ENCODE measurements around the gene KCND1. TPM values are rescaled to one million over a fixed set of nuclear protein-coding genes. Genes with fewer than 3 reads are reported as not detected.

The KCND1 gene
- total and polyA plus RNA-seq, 10 of the 15 experiments (the other 5 are each of a cell fraction or from before 2014, with no cell fraction given), result 0.02 to 1.0 (median 0.39) TPM

DNA sequence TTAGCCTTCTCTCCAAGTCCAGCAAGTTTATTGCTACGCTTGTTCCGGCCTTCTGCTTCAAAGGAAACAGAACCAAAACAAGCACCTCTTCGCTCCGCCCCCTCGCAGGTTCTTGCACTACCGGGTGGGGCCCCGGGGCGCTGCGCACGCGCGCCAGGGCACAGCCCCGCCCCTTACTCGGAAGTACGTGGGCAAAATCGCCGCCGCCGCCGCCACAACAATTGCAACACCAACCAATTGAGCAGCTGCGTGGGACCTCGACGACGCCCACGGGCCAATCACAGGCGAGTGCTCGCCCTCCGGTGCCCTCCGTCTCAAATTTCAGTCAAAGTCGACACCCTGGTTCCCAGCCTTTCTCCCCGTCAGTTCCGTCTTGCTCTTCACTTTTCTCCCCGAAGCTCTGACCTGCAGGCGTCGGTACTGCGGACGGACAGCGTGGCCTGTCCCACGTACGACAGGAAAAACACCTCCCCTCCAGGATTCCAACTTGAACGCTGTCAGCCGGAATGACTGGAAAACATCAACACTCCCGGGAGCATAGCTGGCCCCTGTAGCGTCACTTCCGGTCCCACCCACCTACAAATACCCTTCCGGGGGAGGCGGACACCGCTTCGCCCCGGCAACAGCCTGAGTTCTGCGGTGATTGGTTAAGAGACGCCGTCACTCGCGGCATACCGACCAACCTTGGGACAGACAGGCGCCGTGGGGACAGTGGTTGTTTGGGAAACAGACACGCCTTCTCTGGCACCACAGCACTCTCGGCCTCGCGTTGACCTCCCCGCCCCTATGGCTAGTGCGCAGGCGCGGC is 13.6 kb downstream of the KCND1 start (continued):
- TF ChIP-seq, protein P1, sequence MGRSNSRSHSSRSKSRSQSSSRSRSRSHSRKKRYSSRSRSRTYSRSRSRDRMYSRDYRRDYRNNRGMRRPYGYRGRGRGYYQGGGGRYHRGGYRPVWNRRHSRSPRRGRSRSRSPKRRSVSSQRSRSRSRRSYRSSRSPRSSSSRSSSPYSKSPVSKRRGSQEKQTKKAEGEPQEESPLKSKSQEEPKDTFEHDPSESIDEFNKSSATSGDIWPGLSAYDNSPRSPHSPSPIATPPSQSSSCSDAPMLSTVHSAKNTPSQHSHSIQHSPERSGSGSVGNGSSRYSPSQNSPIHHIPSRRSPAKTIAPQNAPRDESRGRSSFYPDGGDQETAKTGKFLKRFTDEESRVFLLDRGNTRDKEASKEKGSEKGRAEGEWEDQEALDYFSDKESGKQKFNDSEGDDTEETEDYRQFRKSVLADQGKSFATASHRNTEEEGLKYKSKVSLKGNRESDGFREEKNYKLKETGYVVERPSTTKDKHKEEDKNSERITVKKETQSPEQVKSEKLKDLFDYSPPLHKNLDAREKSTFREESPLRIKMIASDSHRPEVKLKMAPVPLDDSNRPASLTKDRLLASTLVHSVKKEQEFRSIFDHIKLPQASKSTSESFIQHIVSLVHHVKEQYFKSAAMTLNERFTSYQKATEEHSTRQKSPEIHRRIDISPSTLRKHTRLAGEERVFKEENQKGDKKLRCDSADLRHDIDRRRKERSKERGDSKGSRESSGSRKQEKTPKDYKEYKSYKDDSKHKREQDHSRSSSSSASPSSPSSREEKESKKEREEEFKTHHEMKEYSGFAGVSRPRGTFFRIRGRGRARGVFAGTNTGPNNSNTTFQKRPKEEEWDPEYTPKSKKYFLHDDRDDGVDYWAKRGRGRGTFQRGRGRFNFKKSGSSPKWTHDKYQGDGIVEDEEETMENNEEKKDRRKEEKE (IDR thresholded peaks at IDR 0.05), result no peak
- TF ChIP-seq FOXK2 (IDR thresholded peaks at IDR 0.05) (peak; percentile 58), CBX5 (IDR thresholded peaks at IDR 0.05; ENCODE audit: low read depth) (no peak), POU2F2 (IDR thresholded peaks at IDR 0.05; ENCODE audit: borderline replicate concordance, low read depth, low read length) (no peak), STAT1 (conservative IDR thresholded peaks at IDR 0.05) (no peak), TAF1 (IDR thresholded peaks at IDR 0.05; ENCODE audit: borderline replicate concordance, low read depth, low read length) (peak; percentile 66), KLF5 (IDR thresholded peaks at IDR 0.05; ENCODE audit: partially characterized antibody) (peak; percentile 24), NFYB (IDR thresholded peaks at IDR 0.05; ENCODE audit: insufficient read depth, low read depth, low read length) (peak; percentile 94), MTA3 (IDR thresholded peaks at IDR 0.05; ENCODE audit: borderline replicate concordance, low read length) (no peak), PRDM15 (CRISPR knock-in tag; IDR thresholded peaks at IDR 0.05) (no peak), GATAD2B (conservative IDR thresholded peaks at IDR 0.05; ENCODE audit: low read depth) (no peak), CHD4 (IDR thresholded peaks at IDR 0.05) (no peak), SREBF2 (IDR thresholded peaks at IDR 0.05; ENCODE audit: low read length) (no peak), SRF (IDR thresholded peaks at IDR 0.05; ENCODE audit: low read depth in 2 of 2, low read length in 2 of 2) (no peak), ZNF622 (IDR thresholded peaks at IDR 0.05) (no peak), SIX5 (IDR thresholded peaks at IDR 0.05; ENCODE audit: low read depth, low read length, severe bottlenecking) (no peak), SMARCA5 (IDR thresholded peaks at IDR 0.05) (peak; percentile 73), NR2C2 (IDR thresholded peaks at IDR 0.05; ENCODE audit: borderline replicate concordance, control insufficient read depth, insufficient read length, low read depth) (no peak), NFXL1 (IDR thresholded peaks at IDR 0.05; ENCODE audit: borderline replicate concordance) (no peak), RFX5 (IDR thresholded peaks at IDR 0.05; ENCODE audit: low read depth, low read length) (peak; percentile 88)
- TF ChIP-seq, protein P2, sequence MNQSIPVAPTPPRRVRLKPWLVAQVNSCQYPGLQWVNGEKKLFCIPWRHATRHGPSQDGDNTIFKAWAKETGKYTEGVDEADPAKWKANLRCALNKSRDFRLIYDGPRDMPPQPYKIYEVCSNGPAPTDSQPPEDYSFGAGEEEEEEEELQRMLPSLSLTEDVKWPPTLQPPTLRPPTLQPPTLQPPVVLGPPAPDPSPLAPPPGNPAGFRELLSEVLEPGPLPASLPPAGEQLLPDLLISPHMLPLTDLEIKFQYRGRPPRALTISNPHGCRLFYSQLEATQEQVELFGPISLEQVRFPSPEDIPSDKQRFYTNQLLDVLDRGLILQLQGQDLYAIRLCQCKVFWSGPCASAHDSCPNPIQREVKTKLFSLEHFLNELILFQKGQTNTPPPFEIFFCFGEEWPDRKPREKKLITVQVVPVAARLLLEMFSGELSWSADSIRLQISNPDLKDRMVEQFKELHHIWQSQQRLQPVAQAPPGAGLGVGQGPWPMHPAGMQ (IDR thresholded peaks at IDR 0.05; ENCODE audit: borderline replicate concordance), result no peak
- TF ChIP-seq, protein P3, sequence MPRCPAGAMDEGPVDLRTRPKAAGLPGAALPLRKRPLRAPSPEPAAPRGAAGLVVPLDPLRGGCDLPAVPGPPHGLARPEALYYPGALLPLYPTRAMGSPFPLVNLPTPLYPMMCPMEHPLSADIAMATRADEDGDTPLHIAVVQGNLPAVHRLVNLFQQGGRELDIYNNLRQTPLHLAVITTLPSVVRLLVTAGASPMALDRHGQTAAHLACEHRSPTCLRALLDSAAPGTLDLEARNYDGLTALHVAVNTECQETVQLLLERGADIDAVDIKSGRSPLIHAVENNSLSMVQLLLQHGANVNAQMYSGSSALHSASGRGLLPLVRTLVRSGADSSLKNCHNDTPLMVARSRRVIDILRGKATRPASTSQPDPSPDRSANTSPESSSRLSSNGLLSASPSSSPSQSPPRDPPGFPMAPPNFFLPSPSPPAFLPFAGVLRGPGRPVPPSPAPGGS (IDR thresholded peaks at IDR 0.05; ENCODE audit: borderline replicate concordance, insufficient read depth, low read depth, low read length, poor library complexity, severe bottlenecking), result no peak

Measured in GM12878 (cell line).